ENCODE results near the gene RNLS. TPM values are rescaled to one million over a fixed set of nuclear protein-coding genes. Genes with fewer than 3 reads are reported as not detected.

Gene RNLS
- total and polyA plus RNA-seq, 2 of the 8 experiments (the other 6 are each of a cell fraction or from before 2014, with no cell fraction given) = 7.5 to 12.7 TPM

GRCh38 chr10:88226071-88226659 is 357.0 kb downstream of the RNLS start:
- H4K5ac ChIP-seq (ENCODE audit: insufficient read length, low read depth, low read length) = no peak overlapping the region
- ChIA-PET POLR2A (ENCODE audit: partially characterized antibody) (no interaction called here), CTCF (ENCODE audit: partially characterized antibody) (interaction anchor here (2.2 kb wide), 1 partner anchor 43 kb away, joined by 4 read pairs; no protein-coding TSS in a partner anchor)
- H2AFZ ChIP-seq (ENCODE audit: low read length) = no peak overlapping the region
- no peaks in the 10 kb centered on the region; a peak in 1 of 7 replicates for H3K4me1 ChIP-seq (replicated peaks in 1 of 4; ENCODE audit: control insufficient read depth in 3 of 4, insufficient read depth in 4 of 4, low read length in 3 of 4)
- no peaks in the 10 kb centered on the region for H3K79me2 ChIP-seq (ENCODE audit: control insufficient read depth in 1 of 2, insufficient read depth in 2 of 2, low read length in 2 of 2)
- H2BK15ac ChIP-seq (ENCODE audit: low read length) = no peak overlapping the region
- H3K56ac ChIP-seq (replicated peaks; ENCODE audit: insufficient read length, low read depth, low read length) = no peak overlapping the region
- no peak overlapping the region for H4K91ac ChIP-seq (replicated peaks; ENCODE audit: insufficient read length, low read length)
- H2BK5ac ChIP-seq (ENCODE audit: low read depth, low read length) = no peak overlapping the region
- H3K23me2 ChIP-seq (ENCODE audit: low read depth, low read length) = no peaks in the 10 kb centered on the region
- H3K14ac ChIP-seq (ENCODE audit: insufficient read length) = no peak overlapping the region
- no peak overlapping the region for H2BK120ac ChIP-seq (replicated peaks; ENCODE audit: low read depth, low read length)
- no peaks in the 10 kb centered on the region for H3K9me3 ChIP-seq (ENCODE audit: insufficient read depth in 2 of 2, low read depth in 1 of 2, low read length in 1 of 2)
- H3K36me3 ChIP-seq (ENCODE audit: control insufficient read depth in 2 of 4, insufficient read depth in 4 of 4, low read length in 3 of 4) = no peaks in the 10 kb centered on the region
- DNase-seq (ENCODE audit: low read depth in 1 of 2, low spot score in 2 of 2) (no peak), FAIRE-seq (no peak)
- H3K4me3 ChIP-seq (ENCODE audit: extremely low read depth in 1 of 4, insufficient read depth in 2 of 4, low read depth in 3 of 4, low read length in 4 of 4) = no peak overlapping the region
- no peaks in the 10 kb centered on the region for H4K20me1 ChIP-seq (replicated peaks in 1 of 2; ENCODE audit: control insufficient read depth in 1 of 2, insufficient read depth in 2 of 2, low read length in 2 of 2)
- H3K9ac ChIP-seq (replicated peaks in 1 of 4; ENCODE audit: extremely low read depth in 1 of 4, low read depth in 3 of 4, low read length in 3 of 4) = no peak overlapping the region
- H3K27ac ChIP-seq (ENCODE audit: low read depth, low read length) = no peak overlapping the region
- no peaks in the 10 kb centered on the region; a peak in 1 of 7 replicates for H3K27me3 ChIP-seq (replicated peaks in 1 of 4; ENCODE audit: control insufficient read depth in 3 of 4, extremely low read depth in 1 of 4, insufficient read depth in 3 of 4, low read length in 3 of 4)
- H3K4me2 ChIP-seq (ENCODE audit: insufficient read depth in 1 of 2, low read depth in 2 of 2, low read length in 2 of 2) = no peak overlapping the region
- H3K4ac ChIP-seq (replicated peaks; ENCODE audit: insufficient read length, low read depth, low read length) = no peak overlapping the region
- no peak overlapping the region for H3K18ac ChIP-seq (ENCODE audit: extremely low read depth, low read length)
- H2BK20ac ChIP-seq (ENCODE audit: low read length) = no peak overlapping the region
- H2AK5ac ChIP-seq (ENCODE audit: low read depth, low read length) = no peak overlapping the region
- H4K8ac ChIP-seq (ENCODE audit: extremely low read depth, insufficient read depth, low read length) = no peak overlapping the region
- no peak overlapping the region for H2BK12ac ChIP-seq (ENCODE audit: low read depth, low read length)
- H3K23ac ChIP-seq (ENCODE audit: insufficient read length) = no peak overlapping the region
- 86% methylated on average over 2 of the region's 2 CpGs; no CpG with 5 or more reads in 1 of the 2 experiments for WGBS, 2 experiments (ENCODE audit: extremely low coverage in 1 of 2, insufficient coverage in 1 of 2, insufficient read length in 1 of 2, insufficient replicate concordance in 2 of 2, low coverage in 1 of 2, low lambda C conversion rate in 2 of 2, missing lambda C conversion rate in 1 of 2)
- no peaks in the 10 kb centered on the region for H3K79me1 ChIP-seq (ENCODE audit: low read depth, low read length)
- TF ChIP-seq RXRA (IDR thresholded peaks at IDR 0.05; ENCODE audit: insufficient read depth, low read depth, low read length) (no peak), CTBP2 (IDR thresholded peaks at IDR 0.05; ENCODE audit: borderline replicate concordance, insufficient read depth, insufficient read length, low read length) (no peak), ASH2L (IDR thresholded peaks at IDR 0.05; ENCODE audit: low read length) (no peak), SIRT6 (IDR thresholded peaks at IDR 0.05; ENCODE audit: low read length) (no peak), PHF8 (conservative IDR thresholded peaks at IDR 0.05; ENCODE audit: low read depth, low read length) (no peak), POLR2AphosphoS5 (IDR thresholded peaks at IDR 0.05; ENCODE audit: low read depth, low read length) (no peak), BRCA1 (IDR thresholded peaks at IDR 0.05; ENCODE audit: low read depth, low read length) (no peak), CEBPB (IDR thresholded peaks at IDR 0.05; ENCODE audit: low read depth, low read length) (no peak), HDAC2 (IDR thresholded peaks at IDR 0.05; ENCODE audit: borderline replicate concordance in 1 of 2, low read depth in 2 of 2, low read length in 2 of 2) (no peak), TAF1 (IDR thresholded peaks at IDR 0.05; ENCODE audit: low read depth, low read length) (no peak), EZH2 (IDR thresholded peaks at IDR 0.05; ENCODE audit: low read depth, low read length, severe bottlenecking) (no peak), EGR1 (IDR thresholded peaks at IDR 0.05; ENCODE audit: borderline replicate concordance, low read depth, low read length) (no peak)
